ENCODE results near the gene KLRC4.
"Not testable (repeated sequence)": the region's sequence is repeated elsewhere in the genome, so short reads cannot be mapped to it uniquely, and the experiment has no call there.

The KLRC4 gene

DNA sequence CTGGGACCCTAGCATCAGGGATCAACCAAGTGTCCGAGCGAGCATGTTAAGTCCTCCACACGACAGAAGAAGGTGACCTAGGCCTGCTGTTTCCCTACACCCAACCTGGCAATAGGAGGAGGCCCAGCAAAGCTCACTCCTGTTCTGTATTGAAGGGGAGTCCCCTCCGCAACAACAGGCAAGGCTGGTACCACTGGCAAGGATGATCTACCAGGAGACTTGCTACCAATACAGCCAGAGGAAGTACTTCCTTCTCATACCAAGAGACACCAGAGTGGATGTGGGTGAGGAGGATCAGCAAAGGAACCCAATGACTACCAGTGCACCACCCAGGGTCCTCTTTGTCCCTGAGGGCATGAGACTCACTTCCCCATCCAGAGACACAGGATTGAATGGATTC, 38.7 kb upstream of the KLRC4 start:
- Mint-ChIP-seq H3K36me3 (ENCODE audit: low read depth) (no peaks in the 10 kb centered on the region), H3K4me1 (no peaks in the 10 kb centered on the region), H3K4me3 (no peak overlapping the region), H3K27me3 (ENCODE audit: low read depth, poor library complexity) (no peaks in the 10 kb centered on the region), H3K9me3 (no peaks in the 10 kb centered on the region), H3K27ac (no peak overlapping the region)
- no peak for TF ChIP-seq CTCF (IDR thresholded peaks at IDR 0.05)
- no peak for DNase-seq

GRCh38 chr12:10446052-10446451, 36.5 kb upstream of the KLRC4 start:
- H3K9me3 Mint-ChIP-seq; H3K4me3 Mint-ChIP-seq; H3K27me3 Mint-ChIP-seq (ENCODE audit: low read depth, poor library complexity); H3K36me3 Mint-ChIP-seq (ENCODE audit: low read depth); DNase-seq; H3K4me1 Mint-ChIP-seq; H3K27ac Mint-ChIP-seq: not testable (repeated sequence)

DNA sequence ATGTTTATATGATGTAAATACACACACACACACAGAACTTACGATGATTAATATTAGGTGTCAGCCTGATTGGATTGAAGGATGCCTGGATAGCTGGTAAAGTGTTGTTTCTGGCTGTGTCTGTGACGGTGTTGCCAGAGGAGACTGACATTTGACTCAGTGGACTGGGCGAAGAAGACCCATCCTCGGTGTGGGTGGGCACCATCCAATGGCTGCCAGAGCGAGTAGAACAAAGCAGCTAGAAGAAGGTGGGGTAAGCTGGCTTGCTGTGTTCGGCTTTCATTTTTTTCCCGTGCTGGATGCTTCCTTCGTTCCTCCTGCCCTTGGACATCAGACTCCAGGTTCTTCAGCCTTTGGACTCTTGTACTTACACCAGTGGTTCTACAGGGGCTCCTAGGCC, 31.6 kb upstream of the KLRC4 start:
- H3K4me3 Mint-ChIP-seq; H3K4me1 Mint-ChIP-seq; H3K36me3 Mint-ChIP-seq (ENCODE audit: low read depth); DNase-seq; H3K27me3 Mint-ChIP-seq (ENCODE audit: low read depth, poor library complexity); H3K9me3 Mint-ChIP-seq; H3K27ac Mint-ChIP-seq: not testable (repeated sequence)

GRCh38 chr12:10439608-10440274, 30.2 kb upstream of the KLRC4 start:
- not testable (repeated sequence) for H3K36me3 Mint-ChIP-seq (ENCODE audit: low read depth); H3K27me3 Mint-ChIP-seq (ENCODE audit: low read depth, poor library complexity); H3K27ac Mint-ChIP-seq

DNA sequence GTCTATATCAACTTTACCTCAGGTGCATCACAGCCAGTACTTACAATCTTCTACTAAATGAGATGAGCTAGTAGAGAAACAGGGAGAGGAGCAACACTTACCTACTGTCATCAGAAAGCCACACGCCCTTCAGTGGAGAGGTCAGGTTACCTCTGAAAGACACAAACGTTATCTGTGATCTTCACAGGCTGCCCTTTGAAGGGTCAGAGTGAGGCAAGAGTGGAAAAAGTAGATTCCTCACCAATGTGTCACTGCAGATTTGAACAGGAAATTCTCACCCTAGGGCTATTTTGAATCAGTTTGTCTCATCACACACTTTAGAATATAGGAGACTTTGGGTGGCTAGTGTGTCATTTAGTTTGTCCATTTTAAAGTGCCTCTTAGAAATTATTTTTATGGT, 28.0 kb upstream of the KLRC4 start:
- not testable (repeated sequence) for H3K9me3 Mint-ChIP-seq; H3K4me3 Mint-ChIP-seq; H3K4me1 Mint-ChIP-seq; H3K27ac Mint-ChIP-seq; H3K36me3 Mint-ChIP-seq (ENCODE audit: low read depth); H3K27me3 Mint-ChIP-seq (ENCODE audit: low read depth, poor library complexity); DNase-seq

More at GRCh38 chr12:10439608-10440274, 30.2 kb upstream of the KLRC4 start:
- not testable (repeated sequence) for H3K4me3 Mint-ChIP-seq, H3K9me3 Mint-ChIP-seq, DNase-seq, H3K4me1 Mint-ChIP-seq

DNA sequence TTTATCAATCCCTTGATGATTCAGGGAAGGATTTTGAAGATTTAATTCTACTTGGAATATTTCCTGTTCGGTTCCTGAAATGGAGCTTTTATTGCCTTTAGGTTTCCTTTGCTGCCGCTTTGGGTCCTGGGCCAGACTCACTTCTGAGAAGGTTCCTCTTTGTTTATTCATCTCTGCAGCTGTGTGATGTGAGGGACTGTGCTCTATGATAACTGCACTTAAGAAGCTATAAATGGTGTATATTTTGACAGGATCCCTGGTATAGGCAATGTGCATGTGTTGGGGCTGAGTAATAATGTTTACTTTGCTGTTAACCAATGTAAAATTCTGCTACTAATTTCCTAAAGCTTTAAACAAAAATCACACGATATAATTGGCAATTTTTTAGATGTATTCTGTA, 26.3 kb upstream of the KLRC4 start, which contains the start of gene KLRC2:
KLRC2 (minus strand) TSS at position 195 of the 400 bp plus-strand sequence; CDS start at position 171, 24 bp downstream.
- not testable (repeated sequence) for DNase-seq, H3K27ac Mint-ChIP-seq

GRCh38 chr12:10430623-10431022, 21.1 kb upstream of the KLRC4 start:
- not testable (repeated sequence) for H3K36me3 Mint-ChIP-seq (ENCODE audit: low read depth); DNase-seq; H3K4me3 Mint-ChIP-seq; H3K9me3 Mint-ChIP-seq; H3K27ac Mint-ChIP-seq; H3K27me3 Mint-ChIP-seq (ENCODE audit: low read depth, poor library complexity); H3K4me1 Mint-ChIP-seq

More for the DNA sequence above, 26.3 kb upstream of the KLRC4 start, which contains the start of gene KLRC2:
- H3K36me3 Mint-ChIP-seq (ENCODE audit: low read depth); H3K4me1 Mint-ChIP-seq; H3K4me3 Mint-ChIP-seq; H3K9me3 Mint-ChIP-seq; H3K27me3 Mint-ChIP-seq (ENCODE audit: low read depth, poor library complexity): not testable (repeated sequence)

- DNase-seq; H3K4me3 Mint-ChIP-seq; H3K27ac Mint-ChIP-seq; H3K9me3 Mint-ChIP-seq; H3K27me3 Mint-ChIP-seq (ENCODE audit: low read depth, poor library complexity); H3K4me1 Mint-ChIP-seq; H3K36me3 Mint-ChIP-seq (ENCODE audit: low read depth): not testable (repeated sequence)
Observed at GRCh38 chr12:10425938-10426337, 16.4 kb upstream of the KLRC4 start.

DNA sequence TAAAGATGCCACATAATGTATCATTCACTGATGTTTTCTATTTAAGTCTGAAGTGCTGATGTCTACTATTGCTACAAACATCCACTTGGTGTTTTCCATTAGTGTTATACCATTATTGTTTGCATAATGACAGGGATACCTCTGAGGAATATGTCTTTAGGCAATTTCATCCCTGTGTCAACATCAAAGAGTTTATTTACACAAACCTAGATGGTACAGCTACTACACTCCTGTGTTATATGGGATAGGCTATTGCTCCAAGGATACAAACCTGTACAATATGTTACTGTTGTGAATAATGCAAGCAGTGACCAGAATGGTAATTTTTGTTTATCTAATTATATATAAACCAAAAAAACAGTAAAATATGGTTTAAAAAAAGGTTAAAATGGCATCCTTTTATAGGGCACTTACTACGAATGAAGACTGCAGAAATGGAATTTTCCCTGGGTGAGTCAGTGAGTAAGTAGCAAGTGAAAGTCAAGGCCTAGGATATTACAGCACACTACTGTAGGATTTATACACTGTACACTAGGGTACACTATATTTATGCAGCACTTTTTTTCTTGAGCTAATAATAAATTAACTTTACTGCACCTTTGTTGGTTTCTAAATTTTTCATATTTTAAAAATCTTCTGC, 14.8 kb upstream of the KLRC4 start:
- H3K27me3 Mint-ChIP-seq (ENCODE audit: low read depth, poor library complexity); H3K27ac Mint-ChIP-seq; H3K9me3 Mint-ChIP-seq; H3K36me3 Mint-ChIP-seq (ENCODE audit: low read depth); H3K4me1 Mint-ChIP-seq; DNase-seq; H3K4me3 Mint-ChIP-seq: not testable (repeated sequence)

- not testable (repeated sequence) for H3K36me3 Mint-ChIP-seq (ENCODE audit: low read depth); H3K4me3 Mint-ChIP-seq; H3K27me3 Mint-ChIP-seq (ENCODE audit: low read depth, poor library complexity); DNase-seq; H3K4me1 Mint-ChIP-seq; H3K27ac Mint-ChIP-seq; H3K9me3 Mint-ChIP-seq
Observed at GRCh38 chr12:10422159-10422558, 12.6 kb upstream of the KLRC4 start.

GRCh38 chr12:10420334-10420733, 10.8 kb upstream of the KLRC4 start, which contains the start of gene KLRC3:
Gene KLRC3, minus strand, starts transcription at chr12:10420595. Its CDS starts 45 bp downstream, at chr12:10420550.
- not testable (repeated sequence) for H3K9me3 Mint-ChIP-seq; H3K27ac Mint-ChIP-seq; H3K4me1 Mint-ChIP-seq; H3K36me3 Mint-ChIP-seq (ENCODE audit: low read depth); H3K4me3 Mint-ChIP-seq; DNase-seq; H3K27me3 Mint-ChIP-seq (ENCODE audit: low read depth, poor library complexity)

All from nephron progenitor cell (in vitro differentiated cells).